ENCODE results near the gene AFF3. TPM values are rescaled to one million over a fixed set of nuclear protein-coding genes. Genes with fewer than 3 reads are reported as not detected.
"Not testable (repeated sequence)": the region's sequence is repeated elsewhere in the genome, so short reads cannot be mapped to it uniquely, and the experiment has no call there.

AFF3 gene
- total RNA-seq, 1 experiment from 2014 or later, result 0.61 TPM

- DNase-seq (ENCODE audit: low read depth, low spot score) (peak; percentile 67), ATAC-seq (peak; percentile 73)
- CTCF ChIA-PET; H4K20me1 ChIP-seq (ENCODE audit: insufficient read depth); H3K9ac ChIP-seq (ENCODE audit: low read length); H3K27me3 ChIP-seq (ENCODE audit: insufficient read depth, low read length); intact Hi-C loops (cut with micrococcal nuclease); H3K36me3 ChIP-seq (ENCODE audit: control insufficient read depth in 1 of 2, insufficient read depth in 2 of 2, low read length in 2 of 2); H3K9me3 ChIP-seq (ENCODE audit: control insufficient read depth in 1 of 2, insufficient read depth in 1 of 2, low read depth in 1 of 2, low read length in 2 of 2); POLR2A ChIA-PET; H3K9me2 ChIP-seq (ENCODE audit: insufficient read depth); H3K4me3 ChIP-seq (replicated peaks in 1 of 2; ENCODE audit: low read depth in 1 of 2, low read length in 2 of 2); H3K79me2 ChIP-seq (ENCODE audit: insufficient read depth, low read length); BruUV-seq (replicated peaks): not testable (repeated sequence)
- H3K4me2 ChIP-seq (ENCODE audit: low read length), result peak overlapping the region; percentile 35; the same call in 1 of the 2 replicates
- peak overlapping the region; percentile 63 for H2AFZ ChIP-seq (ENCODE audit: low read depth, low read length, poor library complexity, severe bottlenecking)
- peak overlapping the region; percentile 19; the same call in 1 of the 2 replicates for H3K27ac ChIP-seq (ENCODE audit: low read depth, low read length)
- H3K4me1 ChIP-seq (ENCODE audit: control insufficient read depth in 1 of 2, insufficient read depth in 2 of 2, low read length in 2 of 2), result peaks cover 9 to 18% of the 10 kb centered on the region in 2 experiments
- peak; percentile 61; the same call in 1 of the 2 replicates for TF ChIP-seq CEBPB (IDR thresholded peaks at IDR 0.05; ENCODE audit: low read depth)
- TF ChIP-seq SRF (IDR thresholded peaks at IDR 0.05; ENCODE audit: low read depth), result peak; percentile 35; the same call in 1 of the 2 replicates
- TF ChIP-seq SP1 (IDR thresholded peaks at IDR 0.05; ENCODE audit: low read depth), result peak; percentile 60; the same call in 1 of the 2 replicates
- peak; percentile 79 for TF ChIP-seq CBX3 (IDR thresholded peaks at IDR 0.05; ENCODE audit: low read depth)
- peak; percentile 35 for TF ChIP-seq MAX (IDR thresholded peaks at IDR 0.05)
- TF ChIP-seq FOSL1 (IDR thresholded peaks at IDR 0.05; ENCODE audit: low read depth), result peak; percentile 89
- TF ChIP-seq JUND (IDR thresholded peaks at IDR 0.05), result peak; percentile 79
- RAD21 ChIA-PET (ENCODE audit: low non-redundant PET in 1 of 2, low total read pairs in 2 of 2, uncharacterized antibody in 2 of 2, unreplicated experiment in 2 of 2), result interaction anchor here in 1 of 2 experiments (0.6 kb wide), 1 partner anchor 322 kb away, joined by 3 read pairs; no protein-coding TSS in a partner anchor
Measured at GRCh38 chr2:99503662-99504416, 638.6 kb downstream of the AFF3 start.

- Histone ChIP-seq H3K27me3 (ENCODE audit: insufficient read depth, low read length) (no peaks in the 10 kb centered on the region), H3K27ac (ENCODE audit: low read depth, low read length) (no peak overlapping the region), H3K4me2 (ENCODE audit: low read length) (no peak overlapping the region), H3K9ac (ENCODE audit: low read length) (no peak overlapping the region), H3K9me2 (ENCODE audit: insufficient read depth) (no peaks in the 10 kb centered on the region), H3K79me2 (ENCODE audit: insufficient read depth, low read length) (no peaks in the 10 kb centered on the region), H3K4me3 (replicated peaks in 1 of 2; ENCODE audit: low read depth in 1 of 2, low read length in 2 of 2) (no peak overlapping the region), H3K9me3 (ENCODE audit: control insufficient read depth in 1 of 2, insufficient read depth in 1 of 2, low read depth in 1 of 2, low read length in 2 of 2) (no peaks in the 10 kb centered on the region), H3K36me3 (ENCODE audit: control insufficient read depth in 1 of 2, insufficient read depth in 2 of 2, low read length in 2 of 2) (no peaks in the 10 kb centered on the region), H2AFZ (ENCODE audit: low read depth, low read length, poor library complexity, severe bottlenecking) (no peak overlapping the region), H3K4me1 (ENCODE audit: control insufficient read depth in 1 of 2, insufficient read depth in 2 of 2, low read length in 2 of 2) (peaks cover 0 to under 1% of the 10 kb centered on the region in 2 experiments; a peak in 2 of 4 replicates), H4K20me1 (ENCODE audit: insufficient read depth) (no peaks in the 10 kb centered on the region)
- DNase-seq (ENCODE audit: low read depth, low spot score), result no peak
- RAD21 ChIA-PET (ENCODE audit: low non-redundant PET in 1 of 2, low total read pairs in 2 of 2, uncharacterized antibody in 2 of 2, unreplicated experiment in 2 of 2), result no interaction called here
- POLR2A ChIA-PET, result no interaction called here
- no peak for ATAC-seq
- intact Hi-C loops (cut with micrococcal nuclease), result loop anchor here (10.0 kb wide), 1 partner anchor 341 kb away; the partner anchor contains the start of genes LIPT1 and TSGA10
- CTCF ChIA-PET, result no interaction called here
- no TSS peak for BruUV-seq (replicated peaks)
- no peak for TF ChIP-seq CBX3 (IDR thresholded peaks at IDR 0.05; ENCODE audit: low read depth)
- TF ChIP-seq, protein P1, sequence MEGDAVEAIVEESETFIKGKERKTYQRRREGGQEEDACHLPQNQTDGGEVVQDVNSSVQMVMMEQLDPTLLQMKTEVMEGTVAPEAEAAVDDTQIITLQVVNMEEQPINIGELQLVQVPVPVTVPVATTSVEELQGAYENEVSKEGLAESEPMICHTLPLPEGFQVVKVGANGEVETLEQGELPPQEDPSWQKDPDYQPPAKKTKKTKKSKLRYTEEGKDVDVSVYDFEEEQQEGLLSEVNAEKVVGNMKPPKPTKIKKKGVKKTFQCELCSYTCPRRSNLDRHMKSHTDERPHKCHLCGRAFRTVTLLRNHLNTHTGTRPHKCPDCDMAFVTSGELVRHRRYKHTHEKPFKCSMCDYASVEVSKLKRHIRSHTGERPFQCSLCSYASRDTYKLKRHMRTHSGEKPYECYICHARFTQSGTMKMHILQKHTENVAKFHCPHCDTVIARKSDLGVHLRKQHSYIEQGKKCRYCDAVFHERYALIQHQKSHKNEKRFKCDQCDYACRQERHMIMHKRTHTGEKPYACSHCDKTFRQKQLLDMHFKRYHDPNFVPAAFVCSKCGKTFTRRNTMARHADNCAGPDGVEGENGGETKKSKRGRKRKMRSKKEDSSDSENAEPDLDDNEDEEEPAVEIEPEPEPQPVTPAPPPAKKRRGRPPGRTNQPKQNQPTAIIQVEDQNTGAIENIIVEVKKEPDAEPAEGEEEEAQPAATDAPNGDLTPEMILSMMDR (IDR thresholded peaks at IDR 0.05 in 2 of 3, conservative IDR thresholded peaks at IDR 0.05 in 1 of 3; ENCODE audit: borderline replicate concordance in 1 of 3, insufficient read depth in 1 of 3, low read depth in 2 of 3, low read length in 2 of 3), result no peak
- no peak for TF ChIP-seq SRF (IDR thresholded peaks at IDR 0.05; ENCODE audit: low read depth)
- TF ChIP-seq POLR2AphosphoS5 (IDR thresholded peaks at IDR 0.05; ENCODE audit: low read depth, low read length), result no peak
- no peak for TF ChIP-seq MAX (IDR thresholded peaks at IDR 0.05)
- TF ChIP-seq, protein P2, sequence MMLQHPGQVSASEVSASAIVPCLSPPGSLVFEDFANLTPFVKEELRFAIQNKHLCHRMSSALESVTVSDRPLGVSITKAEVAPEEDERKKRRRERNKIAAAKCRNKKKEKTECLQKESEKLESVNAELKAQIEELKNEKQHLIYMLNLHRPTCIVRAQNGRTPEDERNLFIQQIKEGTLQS (IDR thresholded peaks at IDR 0.05), result no peak
- no peak for TF ChIP-seq JUND (IDR thresholded peaks at IDR 0.05)
- TF ChIP-seq CEBPB (IDR thresholded peaks at IDR 0.05; ENCODE audit: low read depth), result no peak
- TF ChIP-seq ELF1 (IDR thresholded peaks at IDR 0.05; ENCODE audit: borderline replicate concordance, low read depth), result no peak
- no peak for TF ChIP-seq ZFX (IDR thresholded peaks at IDR 0.05)
- no peak for TF ChIP-seq REST (IDR thresholded peaks at IDR 0.05; ENCODE audit: low read depth)
Measured at GRCh38 chr2:99496021-99496420, 646.4 kb downstream of the AFF3 start.

Measured in HCT116 (cell line).